BJ (cell line): ENCODE measurements around the gene SLC16A8. TPM values are rescaled to one million over a fixed set of nuclear protein-coding genes. Genes with fewer than 3 reads are reported as not detected.

Source experiments
- CTCF ChIA-PET: fragments of 350-600 bp; formaldehyde crosslinking; extraction: SDS; loops from one replicate; lab custom pipeline; 2021; ENCODE audit warnings: antibody characterized with exemption, inconsistent platforms; lab: Yijun Ruan, JAX
- POLR2A ChIA-PET: fragments of 300-600 bp; sonication (Branson Sonifier 250); formaldehyde crosslinking; extraction: SDS; loops from one replicate; lab custom pipeline; 2021; ENCODE audit warnings: antibody characterized with exemption; lab: Charles Lee
- DNase-seq: peaks from one replicate; pipeline ENCODE4 v3.0.0-alpha.2; 2011; ENCODE audit warnings: low read depth
- H3K27me3 ChIP-seq: 2 replicates; pipeline ENCODE4 v1.6.0; 2011; ENCODE audit warnings: low read length; ENCODE audit not compliant: control insufficient read depth, insufficient read depth
- H3K36me3 ChIP-seq: 2 replicates; pipeline ENCODE4 v1.5.1; 2011; ENCODE audit warnings: low read length; ENCODE audit not compliant: control insufficient read depth, insufficient read depth
- H3K4me3 ChIP-seq: 2 replicates; pipeline ENCODE4 v1.5.1; 2011; ENCODE audit warnings: low read depth, mild to moderate bottlenecking, control low read depth, low read length
- polyA plus RNA-seq: library from polyadenylated mRNA; depleted of rRNA; stranded (reverse); fragments of >200 nt; gene quantifications from 2 replicates; pipeline ENCODE4 v1.2.3, GENCODE V29; 2011
- TF ChIP-seq, protein P1 (sequence below): IDR thresholded peaks from 2 replicates; pipeline ENCODE4 v1.5.1; 2011; ENCODE audit warnings: low read depth, mild to moderate bottlenecking, control low read depth, inconsistent platforms, low read length, moderate library complexity; ENCODE audit not compliant: insufficient read depth

Gene SLC16A8
- polyA plus RNA-seq, 1 experiment, result 0.10 TPM

DNA sequence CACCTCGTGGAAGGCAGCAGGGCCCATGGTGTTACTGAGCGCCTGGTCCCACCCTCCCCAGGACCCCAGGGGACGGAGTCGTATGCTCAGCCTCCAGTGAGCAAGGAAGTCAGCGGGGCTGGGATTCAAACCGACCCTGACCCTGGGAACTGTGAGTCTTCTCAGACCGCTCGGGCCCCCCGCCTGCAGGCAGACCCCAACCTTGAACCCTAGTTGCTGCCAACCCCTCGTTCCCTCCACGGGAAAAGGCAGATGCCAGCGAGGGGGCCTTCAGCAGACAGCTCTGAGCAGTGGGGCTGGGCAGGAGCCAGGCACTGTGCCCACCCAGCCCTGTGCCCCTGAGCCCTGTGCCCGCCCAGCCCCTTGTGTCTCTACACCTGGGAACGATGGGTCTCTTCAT, 6.4 kb downstream of the SLC16A8 start:
- H3K4me3 ChIP-seq, result no peak overlapping the region
- H3K36me3 ChIP-seq, result peaks cover 9% of the 10 kb centered on the region
- TF ChIP-seq, protein P1, sequence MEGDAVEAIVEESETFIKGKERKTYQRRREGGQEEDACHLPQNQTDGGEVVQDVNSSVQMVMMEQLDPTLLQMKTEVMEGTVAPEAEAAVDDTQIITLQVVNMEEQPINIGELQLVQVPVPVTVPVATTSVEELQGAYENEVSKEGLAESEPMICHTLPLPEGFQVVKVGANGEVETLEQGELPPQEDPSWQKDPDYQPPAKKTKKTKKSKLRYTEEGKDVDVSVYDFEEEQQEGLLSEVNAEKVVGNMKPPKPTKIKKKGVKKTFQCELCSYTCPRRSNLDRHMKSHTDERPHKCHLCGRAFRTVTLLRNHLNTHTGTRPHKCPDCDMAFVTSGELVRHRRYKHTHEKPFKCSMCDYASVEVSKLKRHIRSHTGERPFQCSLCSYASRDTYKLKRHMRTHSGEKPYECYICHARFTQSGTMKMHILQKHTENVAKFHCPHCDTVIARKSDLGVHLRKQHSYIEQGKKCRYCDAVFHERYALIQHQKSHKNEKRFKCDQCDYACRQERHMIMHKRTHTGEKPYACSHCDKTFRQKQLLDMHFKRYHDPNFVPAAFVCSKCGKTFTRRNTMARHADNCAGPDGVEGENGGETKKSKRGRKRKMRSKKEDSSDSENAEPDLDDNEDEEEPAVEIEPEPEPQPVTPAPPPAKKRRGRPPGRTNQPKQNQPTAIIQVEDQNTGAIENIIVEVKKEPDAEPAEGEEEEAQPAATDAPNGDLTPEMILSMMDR, result no peak
- no peak for DNase-seq
- ChIA-PET POLR2A (no interaction called here), CTCF (no interaction called here)
- H3K27me3 ChIP-seq, result no peaks in the 10 kb centered on the region; the same call in 1 of the 2 replicates

DNA sequence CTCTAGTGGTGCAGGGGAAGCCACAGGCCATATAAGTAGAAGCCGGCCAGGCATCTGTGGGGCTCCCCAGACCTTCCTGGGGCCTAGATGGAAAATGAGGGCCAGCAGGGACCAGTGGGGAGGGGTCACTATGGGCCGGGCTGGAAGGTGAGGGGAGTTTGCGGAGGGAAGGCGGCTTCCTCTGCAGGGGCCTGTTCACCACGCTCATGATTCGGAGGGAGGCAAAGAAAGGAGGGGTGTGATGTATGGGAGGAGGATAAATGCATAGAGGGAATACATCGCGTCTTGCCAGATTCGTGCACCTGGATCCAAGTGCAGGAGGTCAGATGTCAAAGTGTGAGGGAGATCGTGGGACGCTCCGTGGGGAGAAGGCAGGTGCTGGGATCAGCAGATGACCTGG, 6.9 kb downstream of the SLC16A8 start:
- ChIA-PET POLR2A (no interaction called here), CTCF (no interaction called here)
- Histone ChIP-seq H3K27me3 (no peaks in the 10 kb centered on the region), H3K4me3 (no peak overlapping the region), H3K36me3 (peaks cover 11% of the 10 kb centered on the region)
- TF ChIP-seq, protein P1, result no peak
- DNase-seq, result no peak

DNA sequence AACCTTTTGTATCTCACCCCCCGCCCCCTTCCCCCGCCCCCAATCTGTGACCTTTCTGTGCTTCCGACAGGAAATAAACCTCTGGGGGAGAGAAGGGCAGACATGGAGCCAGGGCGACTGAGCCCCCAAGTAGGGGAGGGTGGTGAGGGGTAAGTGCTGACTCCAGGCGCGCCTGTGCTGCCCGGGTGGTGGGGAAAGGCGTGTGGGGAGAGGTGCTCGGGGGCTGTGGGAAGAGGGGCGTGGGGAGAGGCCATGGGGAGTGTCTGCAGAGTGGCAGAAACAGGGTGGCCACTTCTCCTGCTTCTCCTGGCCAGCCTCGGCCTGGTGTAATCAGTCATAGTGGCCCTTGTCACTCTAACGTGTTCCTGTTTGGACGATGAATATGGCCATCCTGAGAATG, 8.0 kb downstream of the SLC16A8 start:
- TF ChIP-seq, protein P1, result no peak
- ChIA-PET CTCF (no interaction called here), POLR2A (no interaction called here)
- H3K4me3 ChIP-seq, result no peak overlapping the region
- peaks cover 13% of the 10 kb centered on the region for H3K36me3 ChIP-seq
- DNase-seq, result no peak
- H3K27me3 ChIP-seq, result no peaks in the 10 kb centered on the region

GRCh38 chr22:38075105-38075825, 8.7 kb downstream of the SLC16A8 start:
- TF ChIP-seq, protein P1, result no peak
- Histone ChIP-seq H3K36me3 (peaks cover 13% of the 10 kb centered on the region), H3K4me3 (no peak overlapping the region), H3K27me3 (no peaks in the 10 kb centered on the region)
- DNase-seq, result no peak
- CTCF ChIA-PET, result no interaction called here
- POLR2A ChIA-PET, result no interaction called here

DNA sequence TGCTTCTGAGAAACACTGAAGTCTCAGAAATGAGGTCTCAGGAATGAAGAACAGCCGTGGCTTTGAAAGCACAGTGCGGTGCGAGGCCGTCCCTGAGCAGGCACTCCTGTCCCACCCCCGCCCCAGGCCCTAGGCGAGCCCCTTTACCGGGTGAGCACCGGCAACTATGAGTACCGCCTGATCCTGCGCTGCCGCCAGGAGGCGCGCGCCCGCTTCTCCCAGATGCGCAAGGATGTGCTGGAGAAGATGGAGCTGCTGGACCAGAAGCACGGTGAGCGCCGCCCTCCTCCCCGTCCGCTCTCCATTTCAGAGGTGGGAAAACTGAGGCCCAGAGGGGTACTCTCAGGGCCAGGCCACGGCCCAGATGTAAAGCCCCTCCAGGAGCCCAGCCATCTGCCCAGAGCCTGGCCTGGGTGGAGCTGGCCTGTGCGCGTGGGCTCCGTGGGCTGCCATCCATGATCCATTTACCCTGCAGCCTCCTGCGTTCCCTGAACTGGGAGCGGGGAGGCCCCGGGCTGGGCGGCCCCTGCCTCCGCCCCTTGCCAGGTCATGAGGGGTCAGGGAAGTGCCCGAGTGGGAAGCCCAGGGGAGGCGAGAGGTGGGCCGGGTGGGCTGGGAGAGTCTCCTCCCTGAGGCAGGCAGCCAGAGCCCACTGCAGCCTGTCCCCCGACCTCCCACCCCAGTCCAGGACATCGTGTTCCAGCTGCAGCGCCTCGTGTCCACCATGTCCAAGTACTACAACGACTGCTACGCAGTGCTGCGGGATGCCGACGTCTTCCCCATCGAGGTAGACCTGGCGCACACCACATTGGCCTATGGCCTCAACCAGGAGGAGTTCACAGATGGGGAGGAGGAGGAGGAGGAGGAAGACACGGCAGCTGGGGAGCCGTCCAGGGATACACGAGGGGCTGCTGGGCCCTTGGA, 9.5 kb downstream of the SLC16A8 start:
- TF ChIP-seq, protein P1, result peak; percentile 50
- ChIA-PET POLR2A (no interaction called here), CTCF (interaction anchor here (0.5 to 1.3 kb wide), 2 partner anchors 208 to 384 kb away, joined by 3 to 4 read pairs; no protein-coding TSS in a partner anchor)
- DNase-seq, result no peak
- Histone ChIP-seq H3K27me3 (no peaks in the 10 kb centered on the region), H3K36me3 (peaks cover 13% of the 10 kb centered on the region), H3K4me3 (no peak overlapping the region)
